ENCODE measurements around the gene TCEANC2. TPM values are rescaled to one million over a fixed set of nuclear protein-coding genes. Genes with fewer than 3 reads are reported as not detected.
A peak's percentile ranks its signal among the peaks of the same experiment; 100 is the strongest.

TCEANC2 gene
- total RNA-seq (2014; rRNA removed; shearing (Covaris generic)): 6.0 and 6.4 TPM in 2 replicates
- polyA plus RNA-seq (2016; fragmentation: Nextera tagmentation; extraction: Ambion mirVana): 4.4 and 6.3 TPM in 2 replicates
- long read RNA-seq, full-length matches to known transcripts: 8 of 9 reads
- long read RNA-seq, partial matches to known transcripts: 1 of 9 reads
- long read RNA-seq, other reads (novel, unspliced or antisense): 0 of 9 reads

DNA sequence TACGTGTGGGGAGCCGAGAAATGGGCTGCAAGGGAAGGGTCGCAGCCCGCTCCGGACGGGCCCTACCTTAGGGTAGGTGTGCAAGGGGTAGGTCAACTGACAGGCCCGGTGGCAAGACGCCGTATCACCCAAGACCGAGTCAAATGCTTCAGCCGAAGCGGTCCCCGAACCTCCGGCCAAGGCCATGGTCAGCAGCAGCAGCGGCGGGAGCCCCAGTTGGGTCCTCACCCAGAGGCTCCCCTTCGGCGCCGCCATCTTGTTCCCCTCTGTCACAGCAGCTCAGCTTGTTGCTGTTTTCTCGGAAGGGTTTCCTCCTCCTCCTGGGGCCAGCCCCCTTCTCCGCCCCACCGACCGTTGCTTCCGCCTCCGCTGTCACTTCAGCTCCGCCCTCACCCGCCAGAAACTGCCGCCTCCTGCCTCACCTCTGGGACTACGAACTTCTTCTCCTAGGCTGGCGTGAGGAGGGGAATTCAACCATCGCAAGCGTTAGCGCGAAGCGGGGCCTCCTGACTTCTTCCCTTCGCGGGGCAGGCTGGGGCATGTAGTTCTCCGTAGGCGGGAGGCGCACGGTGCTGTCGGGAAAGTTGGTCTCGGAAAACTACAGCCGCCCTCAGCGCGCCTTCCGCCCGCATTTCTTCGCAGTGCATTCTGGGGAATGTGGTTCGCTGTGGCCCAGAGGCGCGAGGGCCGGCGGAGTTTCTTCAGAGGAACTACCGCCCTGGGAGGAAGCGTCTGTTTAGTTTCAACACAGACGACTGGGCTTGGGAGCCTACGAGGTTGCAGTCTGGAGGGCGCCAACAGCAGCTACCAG lies at the start of gene TCEANC2, which contains the start of gene TMEM59:
Gene TCEANC2 (plus strand): TSS at position 675 of the 811 bp plus-strand sequence. CDS start 815 bp downstream, outside the sequence.
Gene TMEM59 (minus strand): TSS at position 271 of the 811 bp plus-strand sequence. CDS start 16 bp downstream, at position 255.
- Histone ChIP-seq H2AFZ (peak within 1 kb of the TSS; percentile 74), H3F3A (replicated peaks; ENCODE audit: low read depth) (no peaks in the 10 kb centered on the region), H3K4me2 (peak within 1 kb of the TSS; percentile 90), H3K4me3 (peak within 1 kb of the TSS; percentile 94), H3K9me2 (ENCODE audit: insufficient read depth) (no peaks in the 10 kb centered on the region), H3K4me1 (ENCODE audit: insufficient read depth) (peaks cover 16% of the 10 kb centered on the region), H3K27ac (ENCODE audit: low read depth) (peak within 1 kb of the TSS; percentile 94), H3K27me3 (ENCODE audit: insufficient read depth) (no peaks in the 10 kb centered on the region), H3K36me3 (ENCODE audit: insufficient read depth) (no peaks in the 10 kb centered on the region), H4K20me1 (replicated peaks; ENCODE audit: insufficient read depth) (peaks cover 11% of the 10 kb centered on the region; the same call in 1 of the 2 replicates), H3K79me2 (replicated peaks; ENCODE audit: insufficient read depth) (peaks cover 47% of the 10 kb centered on the region)
- H3K4me3 Mint-ChIP-seq: no peak within 1 kb of the TSS
- H3K4me1 Mint-ChIP-seq: peaks cover 7% of the 10 kb centered on the region; the same call in 1 of the 3 replicates
- peak; percentile 99 for DNase-seq (ENCODE audit: low spot score)
- H3K27me3 Mint-ChIP-seq (ENCODE audit: insufficient read depth, low read depth, poor library complexity): no peaks in the 10 kb centered on the region
- H3K9me3 Mint-ChIP-seq: no peaks in the 10 kb centered on the region
- no peaks in the 10 kb centered on the region for H3K36me3 Mint-ChIP-seq (ENCODE audit: low read depth)
- H3K27ac Mint-ChIP-seq: no peak within 1 kb of the TSS; the same call in 1 of the 2 replicates
- peak; percentile 95 for ATAC-seq
- TF ChIP-seq JUNB (IDR thresholded peaks at IDR 0.05; ENCODE audit: unreplicated experiment): no peak
- TF ChIP-seq, protein P1, sequence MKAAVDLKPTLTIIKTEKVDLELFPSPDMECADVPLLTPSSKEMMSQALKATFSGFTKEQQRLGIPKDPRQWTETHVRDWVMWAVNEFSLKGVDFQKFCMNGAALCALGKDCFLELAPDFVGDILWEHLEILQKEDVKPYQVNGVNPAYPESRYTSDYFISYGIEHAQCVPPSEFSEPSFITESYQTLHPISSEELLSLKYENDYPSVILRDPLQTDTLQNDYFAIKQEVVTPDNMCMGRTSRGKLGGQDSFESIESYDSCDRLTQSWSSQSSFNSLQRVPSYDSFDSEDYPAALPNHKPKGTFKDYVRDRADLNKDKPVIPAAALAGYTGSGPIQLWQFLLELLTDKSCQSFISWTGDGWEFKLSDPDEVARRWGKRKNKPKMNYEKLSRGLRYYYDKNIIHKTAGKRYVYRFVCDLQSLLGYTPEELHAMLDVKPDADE (IDR thresholded peaks at IDR 0.05): peak; percentile 99
- TF ChIP-seq ZNF114 (CRISPR knock-in tag; IDR thresholded peaks at IDR 0.05): no peak
- no peak for TF ChIP-seq NANOG (IDR thresholded peaks at IDR 0.05; ENCODE audit: borderline replicate concordance)
- TF ChIP-seq, protein P2, sequence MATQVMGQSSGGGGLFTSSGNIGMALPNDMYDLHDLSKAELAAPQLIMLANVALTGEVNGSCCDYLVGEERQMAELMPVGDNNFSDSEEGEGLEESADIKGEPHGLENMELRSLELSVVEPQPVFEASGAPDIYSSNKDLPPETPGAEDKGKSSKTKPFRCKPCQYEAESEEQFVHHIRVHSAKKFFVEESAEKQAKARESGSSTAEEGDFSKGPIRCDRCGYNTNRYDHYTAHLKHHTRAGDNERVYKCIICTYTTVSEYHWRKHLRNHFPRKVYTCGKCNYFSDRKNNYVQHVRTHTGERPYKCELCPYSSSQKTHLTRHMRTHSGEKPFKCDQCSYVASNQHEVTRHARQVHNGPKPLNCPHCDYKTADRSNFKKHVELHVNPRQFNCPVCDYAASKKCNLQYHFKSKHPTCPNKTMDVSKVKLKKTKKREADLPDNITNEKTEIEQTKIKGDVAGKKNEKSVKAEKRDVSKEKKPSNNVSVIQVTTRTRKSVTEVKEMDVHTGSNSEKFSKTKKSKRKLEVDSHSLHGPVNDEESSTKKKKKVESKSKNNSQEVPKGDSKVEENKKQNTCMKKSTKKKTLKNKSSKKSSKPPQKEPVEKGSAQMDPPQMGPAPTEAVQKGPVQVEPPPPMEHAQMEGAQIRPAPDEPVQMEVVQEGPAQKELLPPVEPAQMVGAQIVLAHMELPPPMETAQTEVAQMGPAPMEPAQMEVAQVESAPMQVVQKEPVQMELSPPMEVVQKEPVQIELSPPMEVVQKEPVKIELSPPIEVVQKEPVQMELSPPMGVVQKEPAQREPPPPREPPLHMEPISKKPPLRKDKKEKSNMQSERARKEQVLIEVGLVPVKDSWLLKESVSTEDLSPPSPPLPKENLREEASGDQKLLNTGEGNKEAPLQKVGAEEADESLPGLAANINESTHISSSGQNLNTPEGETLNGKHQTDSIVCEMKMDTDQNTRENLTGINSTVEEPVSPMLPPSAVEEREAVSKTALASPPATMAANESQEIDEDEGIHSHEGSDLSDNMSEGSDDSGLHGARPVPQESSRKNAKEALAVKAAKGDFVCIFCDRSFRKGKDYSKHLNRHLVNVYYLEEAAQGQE (IDR thresholded peaks at IDR 0.05; ENCODE audit: unreplicated experiment): no peak
- TF ChIP-seq, protein P3, sequence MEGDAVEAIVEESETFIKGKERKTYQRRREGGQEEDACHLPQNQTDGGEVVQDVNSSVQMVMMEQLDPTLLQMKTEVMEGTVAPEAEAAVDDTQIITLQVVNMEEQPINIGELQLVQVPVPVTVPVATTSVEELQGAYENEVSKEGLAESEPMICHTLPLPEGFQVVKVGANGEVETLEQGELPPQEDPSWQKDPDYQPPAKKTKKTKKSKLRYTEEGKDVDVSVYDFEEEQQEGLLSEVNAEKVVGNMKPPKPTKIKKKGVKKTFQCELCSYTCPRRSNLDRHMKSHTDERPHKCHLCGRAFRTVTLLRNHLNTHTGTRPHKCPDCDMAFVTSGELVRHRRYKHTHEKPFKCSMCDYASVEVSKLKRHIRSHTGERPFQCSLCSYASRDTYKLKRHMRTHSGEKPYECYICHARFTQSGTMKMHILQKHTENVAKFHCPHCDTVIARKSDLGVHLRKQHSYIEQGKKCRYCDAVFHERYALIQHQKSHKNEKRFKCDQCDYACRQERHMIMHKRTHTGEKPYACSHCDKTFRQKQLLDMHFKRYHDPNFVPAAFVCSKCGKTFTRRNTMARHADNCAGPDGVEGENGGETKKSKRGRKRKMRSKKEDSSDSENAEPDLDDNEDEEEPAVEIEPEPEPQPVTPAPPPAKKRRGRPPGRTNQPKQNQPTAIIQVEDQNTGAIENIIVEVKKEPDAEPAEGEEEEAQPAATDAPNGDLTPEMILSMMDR (conservative IDR thresholded peaks at IDR 0.05; ENCODE audit: low read depth in 2 of 2): no peak
- TF ChIP-seq CREB1 (CRISPR knock-in tag; IDR thresholded peaks at IDR 0.05; ENCODE audit: low read depth): peak; percentile 27; the same call in 1 of the 2 replicates
- no peak for TF ChIP-seq EZH2phosphoT487 (IDR thresholded peaks at IDR 0.05; ENCODE audit: unreplicated experiment)
- no peak for TF ChIP-seq STAT1 (IDR thresholded peaks at IDR 0.05; ENCODE audit: unreplicated experiment)
- TF ChIP-seq EZH2 (IDR thresholded peaks at IDR 0.05; ENCODE audit: low read depth, unreplicated experiment): no peak
- peak; percentile 75 for TF ChIP-seq POLR2AphosphoS5 (IDR thresholded peaks at IDR 0.05; ENCODE audit: low read depth)
- TF ChIP-seq, protein P4, sequence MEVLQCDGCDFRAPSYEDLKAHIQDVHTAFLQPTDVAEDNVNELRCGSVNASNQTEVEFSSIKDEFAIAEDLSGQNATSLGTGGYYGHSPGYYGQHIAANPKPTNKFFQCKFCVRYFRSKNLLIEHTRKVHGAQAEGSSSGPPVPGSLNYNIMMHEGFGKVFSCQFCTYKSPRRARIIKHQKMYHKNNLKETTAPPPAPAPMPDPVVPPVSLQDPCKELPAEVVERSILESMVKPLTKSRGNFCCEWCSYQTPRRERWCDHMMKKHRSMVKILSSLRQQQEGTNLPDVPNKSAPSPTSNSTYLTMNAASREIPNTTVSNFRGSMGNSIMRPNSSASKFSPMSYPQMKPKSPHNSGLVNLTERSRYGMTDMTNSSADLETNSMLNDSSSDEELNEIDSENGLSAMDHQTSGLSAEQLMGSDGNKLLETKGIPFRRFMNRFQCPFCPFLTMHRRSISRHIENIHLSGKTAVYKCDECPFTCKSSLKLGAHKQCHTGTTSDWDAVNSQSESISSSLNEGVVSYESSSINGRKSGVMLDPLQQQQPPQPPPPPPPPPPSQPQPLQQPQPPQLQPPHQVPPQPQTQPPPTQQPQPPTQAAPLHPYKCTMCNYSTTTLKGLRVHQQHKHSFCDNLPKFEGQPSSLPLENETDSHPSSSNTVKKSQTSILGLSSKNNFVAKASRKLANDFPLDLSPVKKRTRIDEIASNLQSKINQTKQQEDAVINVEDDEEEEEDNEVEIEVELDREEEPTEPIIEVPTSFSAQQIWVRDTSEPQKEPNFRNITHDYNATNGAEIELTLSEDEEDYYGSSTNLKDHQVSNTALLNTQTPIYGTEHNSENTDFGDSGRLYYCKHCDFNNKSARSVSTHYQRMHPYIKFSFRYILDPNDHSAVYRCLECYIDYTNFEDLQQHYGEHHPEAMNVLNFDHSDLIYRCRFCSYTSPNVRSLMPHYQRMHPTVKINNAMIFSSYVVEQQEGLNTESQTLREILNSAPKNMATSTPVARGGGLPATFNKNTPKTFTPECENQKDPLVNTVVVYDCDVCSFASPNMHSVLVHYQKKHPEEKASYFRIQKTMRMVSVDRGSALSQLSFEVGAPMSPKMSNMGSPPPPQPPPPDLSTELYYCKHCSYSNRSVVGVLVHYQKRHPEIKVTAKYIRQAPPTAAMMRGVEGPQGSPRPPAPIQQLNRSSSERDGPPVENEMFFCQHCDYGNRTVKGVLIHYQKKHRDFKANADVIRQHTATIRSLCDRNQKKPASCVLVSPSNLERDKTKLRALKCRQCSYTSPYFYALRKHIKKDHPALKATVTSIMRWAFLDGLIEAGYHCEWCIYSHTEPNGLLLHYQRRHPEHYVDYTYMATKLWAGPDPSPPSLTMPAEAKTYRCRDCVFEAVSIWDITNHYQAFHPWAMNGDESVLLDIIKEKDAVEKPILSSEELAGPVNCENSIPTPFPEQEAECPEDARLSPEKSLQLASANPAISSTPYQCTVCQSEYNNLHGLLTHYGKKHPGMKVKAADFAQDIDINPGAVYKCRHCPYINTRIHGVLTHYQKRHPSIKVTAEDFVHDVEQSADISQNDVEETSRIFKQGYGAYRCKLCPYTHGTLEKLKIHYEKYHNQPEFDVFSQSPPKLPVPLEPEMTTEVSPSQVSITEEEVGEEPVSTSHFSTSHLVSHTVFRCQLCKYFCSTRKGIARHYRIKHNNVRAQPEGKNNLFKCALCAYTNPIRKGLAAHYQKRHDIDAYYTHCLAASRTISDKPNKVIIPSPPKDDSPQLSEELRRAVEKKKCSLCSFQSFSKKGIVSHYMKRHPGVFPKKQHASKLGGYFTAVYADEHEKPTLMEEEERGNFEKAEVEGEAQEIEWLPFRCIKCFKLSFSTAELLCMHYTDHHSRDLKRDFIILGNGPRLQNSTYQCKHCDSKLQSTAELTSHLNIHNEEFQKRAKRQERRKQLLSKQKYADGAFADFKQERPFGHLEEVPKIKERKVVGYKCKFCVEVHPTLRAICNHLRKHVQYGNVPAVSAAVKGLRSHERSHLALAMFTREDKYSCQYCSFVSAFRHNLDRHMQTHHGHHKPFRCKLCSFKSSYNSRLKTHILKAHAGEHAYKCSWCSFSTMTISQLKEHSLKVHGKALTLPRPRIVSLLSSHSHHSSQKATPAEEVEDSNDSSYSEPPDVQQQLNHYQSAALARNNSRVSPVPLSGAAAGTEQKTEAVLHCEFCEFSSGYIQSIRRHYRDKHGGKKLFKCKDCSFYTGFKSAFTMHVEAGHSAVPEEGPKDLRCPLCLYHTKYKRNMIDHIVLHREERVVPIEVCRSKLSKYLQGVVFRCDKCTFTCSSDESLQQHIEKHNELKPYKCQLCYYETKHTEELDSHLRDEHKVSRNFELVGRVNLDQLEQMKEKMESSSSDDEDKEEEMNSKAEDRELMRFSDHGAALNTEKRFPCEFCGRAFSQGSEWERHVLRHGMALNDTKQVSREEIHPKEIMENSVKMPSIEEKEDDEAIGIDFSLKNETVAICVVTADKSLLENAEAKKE (CRISPR knock-in tag; IDR thresholded peaks at IDR 0.05): no peak
- no peak for TF ChIP-seq ZNF331 (CRISPR knock-in tag; IDR thresholded peaks at IDR 0.05; ENCODE audit: low read depth)
